HG02938 (cell line): ENCODE results near the gene CLTRN.
"Not testable (repeated sequence)": the region's sequence is repeated elsewhere in the genome, so short reads cannot be mapped to it uniquely, and the experiment has no call there.

ENCODE experiments used
- ATAC-seq: cut with Tn5 transposase; IDR thresholded peaks from one replicate; pipeline ENCODE4 v1.9.1; 2021; ENCODE audit warnings: mild to moderate bottlenecking, moderate library complexity; ENCODE audit not compliant: unreplicated experiment

Gene CLTRN

DNA sequence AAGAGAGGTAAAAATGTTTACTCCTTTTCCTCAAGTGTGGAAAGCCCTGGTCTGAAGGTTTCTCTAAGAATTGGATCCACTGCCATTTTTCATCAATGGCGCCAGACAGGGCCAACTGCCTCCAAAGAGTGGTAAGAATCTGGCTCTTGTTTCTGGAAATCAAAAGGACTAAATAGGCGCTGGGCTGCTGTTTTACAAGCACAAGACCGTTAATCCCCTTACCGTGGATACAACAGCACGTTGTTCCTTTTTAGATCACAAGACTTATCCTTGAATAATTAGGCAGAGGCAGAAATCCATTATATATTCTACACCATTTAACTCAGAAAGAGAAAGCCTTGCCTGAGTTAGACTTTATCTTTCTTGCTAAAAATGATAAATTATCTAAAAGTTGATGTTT, 10.6 kb downstream of the CLTRN start:
- ATAC-seq = no peak

DNA sequence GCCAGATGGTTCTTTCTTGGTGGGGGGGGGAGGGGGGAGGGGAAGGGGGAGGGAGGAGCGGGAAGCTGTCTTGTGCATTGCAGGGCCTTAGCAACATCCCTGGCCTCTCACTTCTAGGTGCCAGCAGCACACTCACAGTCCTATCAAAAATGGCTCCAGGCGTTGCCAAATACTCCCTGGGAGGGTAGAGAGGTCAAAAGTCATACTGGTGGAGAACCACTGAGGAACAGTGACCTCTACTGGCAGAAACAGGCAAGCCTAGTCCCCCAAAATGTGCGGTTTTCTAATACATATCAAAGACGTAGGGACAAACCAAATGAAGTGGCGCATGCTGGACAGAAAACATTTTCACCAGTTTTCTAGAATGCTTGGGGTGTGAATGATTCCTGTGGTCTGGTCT, 17.1 kb downstream of the CLTRN start:
- ATAC-seq = not testable (repeated sequence)

DNA sequence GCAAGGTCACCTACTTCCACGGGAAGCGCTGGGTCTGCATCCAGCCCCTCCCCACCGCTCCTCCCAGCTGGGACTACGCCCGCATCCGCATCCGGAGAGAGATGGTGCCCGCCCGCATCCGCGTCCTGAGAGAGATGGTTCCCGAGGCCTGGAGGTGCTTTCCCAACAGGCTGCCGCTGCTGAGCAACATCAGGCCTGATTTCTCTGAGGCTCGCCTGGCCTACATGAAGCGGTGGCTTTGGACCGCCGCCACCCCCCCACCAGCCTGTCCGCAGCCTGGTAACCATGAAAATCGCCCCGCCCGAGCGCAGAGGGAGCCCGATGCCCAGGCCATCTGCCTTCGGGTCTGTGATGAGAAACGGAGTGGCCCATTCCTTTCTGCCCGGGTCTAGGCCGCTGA, 18.1 kb downstream of the CLTRN start:
- ATAC-seq = no peak

DNA sequence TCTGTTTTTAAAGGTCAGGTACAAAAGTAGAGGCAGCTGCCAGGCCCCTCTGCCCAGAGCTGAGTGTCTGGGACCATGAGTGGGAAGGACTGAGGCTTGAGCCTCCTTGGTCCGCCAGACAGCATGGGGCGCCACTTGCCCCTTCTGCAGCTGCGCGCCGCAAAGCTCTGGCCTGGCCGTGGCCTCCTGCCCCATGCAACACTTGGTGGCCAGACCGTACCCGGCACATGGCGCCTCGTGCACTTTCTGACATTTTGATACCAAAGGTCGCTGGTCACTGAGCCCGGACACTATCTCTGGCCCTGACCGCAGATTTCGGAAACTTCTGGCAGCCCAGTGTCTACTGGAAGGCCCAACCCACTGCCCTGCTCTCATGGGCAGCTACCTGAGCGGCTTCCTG, 18.6 kb downstream of the CLTRN start:
- no peak for ATAC-seq

DNA sequence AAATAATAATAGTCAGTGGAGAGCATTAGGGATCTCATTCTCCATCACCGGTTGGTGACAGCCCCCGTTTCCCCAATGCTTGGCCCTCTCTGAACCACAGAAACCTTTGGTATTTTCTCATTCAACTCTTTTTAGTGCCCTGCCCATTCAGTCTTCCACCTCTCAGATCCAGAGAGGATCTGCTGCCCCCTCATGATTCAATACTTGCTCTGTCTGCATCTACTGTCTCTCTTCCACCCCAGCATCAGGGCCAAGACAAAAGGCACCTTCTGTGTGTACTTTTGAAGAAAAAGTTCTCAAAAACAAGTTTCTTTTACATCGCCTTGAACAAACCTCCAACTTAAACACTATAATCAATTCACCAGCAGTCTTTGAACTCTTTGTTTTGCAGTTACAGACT, 19.3 kb downstream of the CLTRN start:
- ATAC-seq = no peak

DNA sequence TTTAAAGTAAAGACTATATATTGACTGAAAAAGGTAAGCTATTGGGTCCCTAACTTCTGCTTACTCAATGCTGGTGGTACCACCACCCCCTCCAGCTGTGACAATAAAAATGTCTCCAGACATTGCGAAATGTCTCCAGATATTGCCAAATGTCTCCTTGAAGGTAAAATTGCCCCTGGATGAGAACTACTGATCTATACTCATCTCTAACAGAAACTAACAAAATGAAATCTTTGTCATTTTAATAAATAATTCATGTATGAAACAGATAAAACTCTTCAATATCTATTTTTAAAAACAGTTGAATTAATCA, 20.1 kb downstream of the CLTRN start:
- no peak for ATAC-seq

DNA sequence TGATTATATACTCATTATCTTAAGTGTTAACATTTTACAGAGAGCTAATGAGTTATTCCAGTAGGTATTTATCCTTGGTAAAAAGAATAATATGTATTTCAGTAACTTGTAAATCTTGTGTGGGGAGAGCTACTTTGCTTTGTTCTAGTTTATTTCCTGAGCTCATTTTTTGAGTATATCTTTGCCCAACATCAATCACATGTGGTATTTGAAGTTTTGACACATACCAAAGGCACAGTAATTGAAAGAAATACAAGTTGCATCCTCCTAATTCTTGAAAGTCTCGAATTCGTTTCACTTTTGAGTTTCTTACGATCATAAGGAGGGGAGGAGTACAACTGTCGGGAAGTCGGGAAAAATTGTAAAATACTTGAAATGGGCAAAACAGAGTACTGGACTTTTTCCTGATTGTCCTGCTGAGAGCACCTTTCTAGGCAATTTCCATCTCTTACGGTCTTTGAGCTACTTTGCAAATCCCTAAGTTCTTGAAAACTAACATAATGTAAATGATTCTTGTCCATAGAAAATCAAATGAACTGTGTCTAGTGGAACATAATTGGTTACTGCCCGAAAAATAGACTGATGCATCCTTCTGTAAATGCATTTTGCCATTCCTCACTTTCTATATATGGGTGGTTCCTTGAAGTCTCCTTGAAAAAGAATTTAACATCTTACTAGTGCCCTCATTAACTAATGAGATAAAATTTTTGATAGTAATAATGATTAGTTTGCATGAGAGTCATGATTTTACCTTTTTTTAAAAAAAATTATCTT, 20.6 kb downstream of the CLTRN start:
- no peak for ATAC-seq

DNA sequence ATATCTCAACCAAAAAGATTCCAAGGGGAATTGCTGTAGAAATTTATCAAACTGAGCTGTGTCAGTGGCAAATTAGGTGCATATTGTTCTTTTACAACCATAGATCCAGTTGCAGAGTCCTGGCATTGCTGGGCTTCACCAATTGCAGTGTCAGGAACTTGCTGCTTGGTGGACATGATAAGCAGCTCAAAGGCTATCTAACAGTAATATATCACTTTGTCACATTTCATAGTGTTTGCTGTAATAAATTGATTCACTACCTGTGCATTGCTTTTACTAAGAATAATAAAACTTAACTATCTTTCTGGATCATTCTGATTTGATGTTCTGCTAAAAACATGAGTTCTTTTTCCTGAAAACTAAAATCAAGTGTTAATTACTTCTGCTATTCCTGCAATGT, 33.0 kb downstream of the CLTRN start:
- no peak for ATAC-seq

DNA sequence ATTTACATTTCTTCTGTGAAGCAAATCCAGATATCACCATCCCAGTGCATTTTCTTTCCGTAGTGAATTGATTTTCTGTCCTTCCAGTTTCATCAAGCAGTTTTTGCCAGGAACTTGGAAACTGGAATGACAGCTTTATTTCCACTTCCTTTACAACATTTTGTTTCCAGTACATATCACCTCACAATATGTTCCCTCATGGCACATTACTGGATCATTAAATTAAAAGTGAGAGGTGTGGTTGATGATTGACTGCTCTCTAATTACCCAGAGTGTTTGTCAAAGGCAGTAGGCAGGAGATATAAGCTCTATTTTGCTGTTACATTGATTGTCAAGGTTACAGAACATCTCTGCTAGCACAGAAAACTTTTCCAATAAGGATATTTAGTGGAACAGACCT, 41.6 kb downstream of the CLTRN start:
- no peak for ATAC-seq

DNA sequence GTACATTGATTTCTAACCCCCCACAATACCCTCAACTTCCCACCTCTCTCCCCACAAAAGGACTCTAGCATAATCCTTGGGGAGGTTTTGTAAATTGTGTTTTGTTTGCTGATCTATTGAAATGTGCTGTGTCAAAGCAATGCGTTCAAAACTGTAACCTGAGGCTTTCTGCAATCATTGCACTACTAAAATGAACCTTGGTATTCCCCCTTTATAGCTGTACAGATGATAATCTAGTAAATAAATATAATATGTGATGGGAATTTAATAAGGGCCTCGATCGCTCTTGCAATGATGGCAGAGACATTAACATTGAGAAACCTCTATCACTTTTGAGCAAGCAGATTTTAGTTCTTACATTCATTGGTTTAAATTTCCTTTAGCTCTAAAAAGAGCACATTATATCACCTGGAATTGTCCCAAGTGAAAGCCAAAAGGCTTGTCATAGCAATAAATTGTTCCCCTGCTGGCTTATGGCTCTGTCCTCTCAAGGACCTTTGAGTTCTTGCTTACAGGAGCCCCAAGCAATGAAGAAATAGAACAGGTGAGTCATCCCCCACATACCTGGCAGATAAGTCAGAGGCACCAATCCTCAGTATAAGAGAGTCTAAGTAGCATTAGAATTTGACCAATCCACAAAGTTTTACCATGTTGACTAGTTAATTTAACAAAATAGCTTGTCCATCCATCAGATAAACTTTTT, 45.4 kb downstream of the CLTRN start:
- no peak for ATAC-seq

DNA sequence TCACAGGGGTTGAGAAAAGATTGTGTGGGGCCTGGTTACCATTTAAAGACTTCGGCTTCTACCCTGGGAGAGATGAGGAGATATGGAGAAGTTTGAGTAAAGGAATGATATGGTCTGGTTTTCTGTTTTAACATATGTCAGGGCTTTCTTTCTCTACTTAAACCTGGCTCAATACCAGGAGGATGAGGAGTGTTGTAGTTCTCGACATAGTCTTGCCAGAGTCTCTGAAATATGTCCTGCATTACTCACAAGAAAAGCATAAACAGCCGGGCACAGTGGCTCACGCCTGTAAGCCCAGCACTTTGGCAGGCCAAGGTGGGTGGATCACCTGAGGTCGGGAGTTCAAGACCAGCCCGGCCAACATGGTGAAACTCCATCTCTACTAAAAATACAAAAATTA, 47.5 kb downstream of the CLTRN start:
- no peak for ATAC-seq

DNA sequence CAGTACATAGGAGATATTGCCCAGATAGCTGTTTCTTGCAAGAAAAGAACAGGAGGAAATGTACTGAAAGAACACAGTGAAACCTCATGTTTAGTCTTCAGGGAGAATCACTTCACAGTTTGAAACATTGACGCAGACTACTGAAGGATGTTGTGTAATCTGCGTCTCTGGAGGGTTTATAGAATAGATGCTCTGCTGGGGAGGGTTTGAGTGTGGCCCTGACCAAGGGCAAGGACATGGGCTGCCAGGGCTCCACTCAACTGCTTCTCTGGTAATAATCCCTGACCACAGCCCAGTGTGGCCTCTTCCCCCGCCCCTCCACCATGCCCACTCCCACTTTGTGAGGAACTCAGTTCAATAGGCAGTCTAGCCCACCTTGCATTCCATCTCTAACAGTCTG, 48.1 kb downstream of the CLTRN start:
- ATAC-seq = no peak

DNA sequence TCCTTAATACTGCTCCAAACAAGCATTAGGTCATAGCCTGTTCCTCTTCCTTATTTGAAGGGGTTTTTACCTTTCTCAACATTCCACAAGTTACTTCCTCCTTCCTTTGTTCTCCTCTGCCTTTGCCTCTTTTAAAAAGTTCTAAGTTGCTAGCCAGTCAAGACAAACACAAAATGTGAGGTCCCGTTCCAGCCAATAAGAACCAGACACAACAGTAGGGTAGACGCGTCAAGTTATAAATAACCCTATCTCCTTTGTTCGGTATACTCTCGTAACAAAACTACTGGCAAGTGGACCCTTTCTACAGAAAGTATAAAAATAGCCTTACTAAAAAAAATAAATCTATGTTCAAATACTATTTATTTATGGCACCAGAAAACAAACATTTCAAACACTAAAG, 57.5 kb downstream of the CLTRN start:
- ATAC-seq = no peak

DNA sequence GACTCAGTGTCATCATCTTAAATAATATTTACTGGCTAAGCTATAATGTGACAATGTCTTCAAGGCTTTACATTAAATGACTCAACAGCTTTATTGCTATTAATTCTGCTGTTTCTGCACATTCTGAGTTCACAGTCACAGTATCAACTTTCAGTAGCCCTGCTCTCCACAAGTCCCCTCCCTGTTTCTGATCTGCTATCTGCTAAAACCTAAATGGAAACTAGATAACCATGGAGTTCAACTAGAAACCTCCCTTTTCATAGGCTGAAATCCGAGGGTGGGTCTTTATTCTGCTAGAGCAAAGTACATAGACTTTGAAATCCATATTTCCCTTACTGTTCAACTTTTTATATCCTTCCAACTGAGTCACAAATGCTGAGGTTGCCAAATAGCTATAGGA, 58.5 kb downstream of the CLTRN start:
- no peak for ATAC-seq

DNA sequence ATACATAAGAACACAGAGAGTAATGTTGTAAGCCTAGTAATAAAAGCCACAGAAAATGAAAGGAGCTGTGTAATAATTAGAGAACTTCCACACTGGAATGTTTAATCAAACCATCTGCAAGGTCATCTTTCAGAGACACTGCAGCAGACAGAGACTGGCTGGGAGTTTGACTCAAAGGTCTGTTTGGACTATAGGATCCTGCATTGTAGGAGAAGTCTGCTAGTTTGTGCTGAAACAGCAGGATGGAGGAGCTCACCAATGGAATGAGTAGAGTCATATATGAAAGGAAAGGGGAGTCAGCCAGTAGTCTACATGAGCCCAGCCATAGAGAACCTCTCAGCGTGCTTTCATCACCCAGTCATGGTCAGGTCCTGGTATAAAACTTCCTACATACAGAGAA, 59.4 kb downstream of the CLTRN start:
- ATAC-seq = no peak

DNA sequence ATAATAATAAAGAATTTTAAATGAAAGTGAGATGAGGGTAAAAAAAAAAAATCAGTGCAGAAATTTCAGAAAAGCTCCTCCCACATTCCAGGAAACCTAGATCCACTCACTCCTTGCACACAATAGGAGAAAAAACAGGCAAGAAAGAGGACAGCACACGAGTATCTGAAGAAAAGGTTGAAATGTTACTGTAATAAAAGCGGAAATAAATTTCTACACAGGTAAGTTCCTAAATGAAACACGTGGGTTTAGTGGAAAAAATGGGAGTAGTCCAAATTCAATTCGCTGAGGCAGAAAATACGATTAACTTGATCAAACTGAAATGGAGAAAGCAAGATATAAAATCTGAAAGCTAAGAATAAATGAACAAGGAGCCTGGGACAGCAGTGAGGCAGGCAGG, 61.8 kb downstream of the CLTRN start:
- no peak for ATAC-seq

DNA sequence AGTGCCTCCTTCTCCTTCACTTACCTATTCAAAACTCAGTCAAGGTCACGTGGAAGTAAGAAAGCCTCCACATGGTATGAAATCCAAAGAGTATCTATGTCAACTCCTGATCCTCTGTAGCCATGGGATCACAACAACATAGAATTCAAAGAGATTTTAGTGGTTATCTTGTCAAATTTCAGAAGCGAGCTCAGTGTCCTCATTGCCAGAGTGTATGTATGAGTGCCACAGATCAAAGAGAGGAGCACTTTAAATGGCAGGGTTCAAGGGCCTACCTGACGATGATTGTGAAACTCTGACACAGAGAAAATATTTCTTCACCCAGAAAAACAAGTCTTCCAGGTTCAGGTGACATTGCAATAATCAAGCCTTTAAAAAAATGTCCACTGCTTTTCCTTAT, 62.7 kb downstream of the CLTRN start:
- ATAC-seq = no peak

DNA sequence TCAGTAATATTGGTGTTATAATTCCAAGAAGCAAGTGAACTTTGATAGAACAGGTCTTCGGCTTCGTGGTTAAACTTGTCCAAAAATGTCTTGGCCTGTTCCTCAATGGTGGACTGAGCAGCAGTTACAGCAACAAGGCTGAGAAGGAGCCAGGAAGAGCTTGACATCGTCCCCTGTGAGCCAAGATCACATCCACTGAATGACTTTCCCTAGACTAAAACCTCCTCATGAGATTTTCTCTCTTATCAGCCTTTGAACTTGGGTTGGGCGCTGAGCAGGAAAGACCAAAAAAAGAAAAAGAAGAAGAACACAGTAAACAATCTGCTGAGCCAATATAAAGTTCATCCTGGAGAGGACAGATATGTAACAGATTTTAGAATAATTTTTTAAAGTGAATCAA, 63.9 kb downstream of the CLTRN start, which contains the start of gene ACE2:
Gene ACE2, minus strand, starts transcription at position 216 of the 400 bp plus-strand sequence. Its CDS starts 49 bp downstream, at position 167.
- no peak for ATAC-seq

DNA sequence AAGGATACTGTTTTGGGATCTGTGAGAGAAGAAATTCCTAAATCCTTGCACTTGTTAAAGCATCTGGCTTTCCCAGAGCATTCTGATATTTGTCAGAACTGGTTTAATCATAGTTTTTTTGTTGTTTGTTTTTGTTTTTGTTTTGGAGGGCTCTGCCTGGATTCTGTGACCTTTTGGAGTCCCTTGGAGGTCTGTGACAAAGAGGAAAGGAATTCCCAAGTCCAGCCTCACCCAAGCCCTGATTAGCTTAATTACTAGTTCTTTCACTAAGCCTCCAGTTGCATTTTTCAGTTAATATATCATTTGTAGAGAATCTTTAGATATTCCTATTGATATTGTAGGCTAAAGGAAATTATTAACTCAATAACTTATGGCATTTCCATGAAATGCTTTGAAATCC, 64.6 kb downstream of the CLTRN start:
- ATAC-seq = no peak

DNA sequence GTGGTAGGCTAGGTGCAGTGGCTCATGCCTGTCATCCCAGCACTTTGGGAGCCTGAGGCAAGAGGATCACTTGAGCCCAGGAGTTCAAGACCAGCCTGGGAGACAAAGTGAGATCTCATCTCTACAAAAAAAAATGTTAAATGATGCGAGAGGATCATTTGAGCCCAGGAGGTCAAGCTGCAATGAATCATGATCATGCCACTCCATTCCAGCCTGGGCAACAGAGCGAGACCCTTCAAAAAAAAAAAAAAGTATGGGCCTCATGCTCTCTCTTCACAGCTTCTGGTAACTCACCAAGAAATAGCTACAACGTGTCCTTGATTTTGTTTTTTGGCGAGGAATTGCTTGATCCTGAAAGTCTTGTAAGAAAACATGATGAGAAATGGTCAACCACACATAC, 65.1 kb downstream of the CLTRN start:
- no peak for ATAC-seq

DNA sequence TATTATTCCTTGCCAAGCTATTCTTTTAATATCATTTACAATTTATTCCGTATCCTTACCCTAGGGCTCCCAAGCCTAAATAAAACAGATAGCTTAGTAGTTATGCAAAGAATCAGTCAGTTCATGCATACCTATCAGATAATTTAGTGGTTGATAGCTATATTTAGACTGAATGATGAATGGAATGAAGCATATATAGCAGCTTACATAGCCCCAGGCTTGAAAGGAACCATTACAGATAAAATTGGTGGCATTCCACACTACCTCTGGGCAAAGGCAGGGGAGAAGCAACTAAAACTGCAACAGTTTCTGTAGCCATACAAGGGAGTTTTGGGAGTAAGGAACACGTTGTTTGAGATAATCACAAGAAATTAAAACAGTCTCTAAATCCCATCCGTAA, 66.6 kb downstream of the CLTRN start:
- ATAC-seq = no peak

DNA sequence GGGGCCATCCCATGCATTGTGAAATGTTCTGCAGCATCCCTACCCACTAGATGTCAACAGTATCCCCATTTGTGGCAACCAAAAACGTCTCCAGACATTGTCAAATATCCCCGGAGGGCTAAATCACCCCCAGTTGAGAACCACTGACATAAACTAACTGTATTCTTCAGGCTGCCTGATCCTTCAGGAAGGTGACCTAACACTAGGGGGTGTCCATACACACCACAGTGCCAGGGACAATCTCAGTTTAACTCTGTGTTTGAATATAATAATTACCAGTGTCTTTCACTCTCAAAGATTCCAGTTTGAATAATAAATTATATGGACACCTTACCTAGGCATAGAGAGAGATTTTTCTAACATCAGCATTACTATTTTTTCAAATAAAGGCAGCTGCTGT, 70.2 kb downstream of the CLTRN start:
- ATAC-seq = no peak
